GM21367 (cell line): Measurements from ENCODE around the gene ABI3BP.
A peak's percentile ranks its signal among the peaks of the same experiment; 100 is the strongest.

Experiments used
- ATAC-seq: cut with Tn5 transposase; IDR thresholded peaks from one replicate; pipeline ENCODE4 v1.9.1; 2021; ENCODE audit not compliant: unreplicated experiment

Gene ABI3BP

DNA sequence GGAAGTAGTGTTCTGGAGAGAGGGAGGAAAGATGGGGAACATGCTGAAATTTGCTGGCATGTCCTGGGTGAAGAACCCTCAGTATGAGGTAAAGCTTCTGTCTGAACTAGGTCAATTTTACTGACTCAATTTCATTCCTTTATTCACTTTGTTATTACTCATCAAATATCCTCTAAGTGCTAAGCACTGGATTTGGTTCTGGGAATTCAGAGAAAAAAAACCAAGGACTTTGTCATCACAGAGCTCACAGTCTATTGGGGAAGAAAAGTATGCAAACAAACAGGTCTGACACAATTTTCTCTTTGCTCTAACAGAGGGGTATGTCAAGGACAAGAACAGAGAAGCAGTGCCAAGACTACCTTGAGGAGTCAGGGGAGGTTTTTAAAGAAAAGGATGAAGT is 215.9 kb downstream of the ABI3BP start:
- ATAC-seq, result no peak

GRCh38 chr3:100776746-100777145 is 216.5 kb downstream of the ABI3BP start:
- no peak for ATAC-seq

DNA sequence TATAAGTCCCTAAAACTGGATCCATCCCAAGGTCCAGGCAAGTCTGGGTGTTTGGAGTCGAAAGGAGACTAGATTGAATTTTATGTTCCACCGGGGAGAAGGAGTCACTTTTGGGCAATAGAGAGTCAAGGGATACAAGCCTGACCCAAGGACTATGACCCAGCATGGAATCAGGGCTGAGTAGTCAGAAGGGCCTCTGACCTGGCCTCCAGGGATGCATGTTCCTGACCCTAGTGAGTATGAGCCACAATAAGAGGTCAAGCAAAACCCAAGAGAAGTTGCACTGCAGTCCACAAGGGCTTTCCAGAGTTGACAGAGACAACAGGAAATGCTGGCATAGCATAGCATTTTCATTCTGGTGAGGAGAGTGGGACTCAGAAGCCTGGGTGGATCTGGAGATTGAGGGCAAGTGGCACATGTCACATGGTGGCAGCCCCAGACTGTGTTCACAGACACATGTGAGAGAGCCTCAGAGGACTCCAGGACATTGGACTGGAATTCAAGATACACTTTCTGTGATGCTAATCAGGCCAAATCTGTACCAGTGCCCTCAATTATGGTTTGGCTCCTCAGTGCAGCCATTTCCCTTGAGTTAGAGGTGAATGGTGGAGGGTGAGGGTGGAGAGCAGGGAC is 217.0 kb downstream of the ABI3BP start:
- no peak for ATAC-seq

GRCh38 chr3:100775669-100776068 is 217.6 kb downstream of the ABI3BP start:
- no peak for ATAC-seq

- no peak for ATAC-seq
These were observed 218.0 kb downstream of the ABI3BP start for GRCh38 chr3:100775226-100775625.

GRCh38 chr3:100769693-100770092 is 223.5 kb downstream of the ABI3BP start:
- no peak for ATAC-seq

DNA sequence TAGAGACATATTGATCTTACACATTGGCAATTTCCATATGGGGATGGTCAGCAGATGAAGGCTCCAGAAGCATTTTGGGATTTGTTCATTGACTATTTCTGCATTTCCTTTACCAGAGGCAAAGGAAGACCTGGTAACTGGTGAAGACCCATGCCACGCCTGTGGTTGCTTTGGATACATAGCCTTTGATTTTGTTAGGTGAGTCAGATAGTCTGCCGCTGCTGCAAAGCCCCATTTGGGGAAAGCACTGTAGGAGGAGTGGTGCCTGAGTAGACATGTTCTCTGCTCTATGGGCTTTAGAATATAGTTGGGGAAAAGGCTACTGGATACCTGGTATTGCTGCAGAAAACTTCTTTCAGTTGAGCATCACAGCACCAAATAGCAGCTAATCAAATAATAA is 227.2 kb downstream of the ABI3BP start:
- no peak for ATAC-seq

DNA sequence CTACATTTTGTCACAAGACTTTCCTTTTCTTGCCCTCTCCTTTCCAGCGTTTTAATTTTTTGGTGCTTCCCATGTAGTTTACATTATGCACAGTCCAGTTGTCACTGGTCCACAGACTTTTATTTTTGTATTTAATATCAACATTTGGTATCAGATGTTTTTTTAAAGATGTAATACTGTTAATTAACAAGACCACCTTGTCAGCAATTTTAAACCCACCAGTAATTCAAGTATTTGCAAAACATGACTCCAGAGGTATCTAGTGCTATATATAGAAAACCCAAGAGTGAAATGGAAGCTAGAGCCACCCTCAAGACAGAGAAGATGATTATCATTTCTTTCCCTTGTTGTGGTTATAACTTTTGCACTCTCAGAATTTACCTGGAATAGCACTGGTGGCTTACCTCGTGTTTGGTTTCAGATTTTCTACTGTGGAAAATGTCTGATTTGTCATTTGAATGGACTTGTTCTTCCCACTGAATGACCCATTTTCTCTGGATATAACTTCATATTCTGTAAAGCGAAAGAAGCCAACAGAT is 227.7 kb downstream of the ABI3BP start:
- ATAC-seq, result no peak

DNA sequence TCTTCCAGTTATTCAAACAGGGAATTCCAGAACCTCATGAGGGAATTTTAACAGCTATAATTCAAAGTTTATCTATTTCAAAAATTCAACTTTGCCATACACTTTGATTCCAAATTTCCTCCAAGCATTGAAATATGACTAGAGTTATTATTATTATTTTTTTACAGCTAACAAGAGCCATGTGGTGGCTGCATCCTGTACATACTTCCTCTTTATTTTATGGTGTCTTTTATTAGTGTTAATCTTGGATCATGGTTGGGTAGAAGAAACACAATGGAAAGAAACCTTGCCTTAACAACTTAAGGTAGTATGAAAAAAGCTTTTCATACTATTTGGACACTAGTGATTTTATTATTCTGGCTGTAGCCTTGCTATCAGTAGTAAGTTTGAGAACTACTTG is 231.3 kb downstream of the ABI3BP start:
- no peak for ATAC-seq

- ATAC-seq, result peak; percentile 90
These were observed 231.8 kb downstream of the ABI3BP start for GRCh38 chr3:100761211-100761942.

GRCh38 chr3:100760377-100760776 is 232.8 kb downstream of the ABI3BP start:
- no peak for ATAC-seq

DNA sequence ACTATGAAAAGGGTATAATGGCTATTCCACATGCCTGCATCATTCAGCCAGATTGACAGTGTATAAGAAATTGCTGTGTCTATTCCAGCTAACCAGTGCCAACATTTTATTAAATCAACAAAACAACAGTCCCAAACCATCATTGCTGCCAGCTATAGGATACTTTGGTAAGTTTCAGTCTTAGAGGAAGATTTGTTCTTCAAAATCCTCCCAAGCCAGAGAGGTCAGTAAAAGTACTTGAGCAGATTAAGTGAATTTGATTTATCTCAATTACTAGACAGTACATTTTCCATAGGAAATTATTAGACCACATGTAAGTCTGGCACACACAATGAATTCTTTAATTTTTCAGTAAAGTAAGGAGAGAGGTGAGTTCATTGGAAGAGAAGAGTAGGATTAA is 233.3 kb downstream of the ABI3BP start:
- ATAC-seq, result no peak

- no peak for ATAC-seq
These were observed 234.1 kb downstream of the ABI3BP start for GRCh38 chr3:100759159-100759558.

GRCh38 chr3:100756441-100756840 is 236.8 kb downstream of the ABI3BP start:
- no peak for ATAC-seq

DNA sequence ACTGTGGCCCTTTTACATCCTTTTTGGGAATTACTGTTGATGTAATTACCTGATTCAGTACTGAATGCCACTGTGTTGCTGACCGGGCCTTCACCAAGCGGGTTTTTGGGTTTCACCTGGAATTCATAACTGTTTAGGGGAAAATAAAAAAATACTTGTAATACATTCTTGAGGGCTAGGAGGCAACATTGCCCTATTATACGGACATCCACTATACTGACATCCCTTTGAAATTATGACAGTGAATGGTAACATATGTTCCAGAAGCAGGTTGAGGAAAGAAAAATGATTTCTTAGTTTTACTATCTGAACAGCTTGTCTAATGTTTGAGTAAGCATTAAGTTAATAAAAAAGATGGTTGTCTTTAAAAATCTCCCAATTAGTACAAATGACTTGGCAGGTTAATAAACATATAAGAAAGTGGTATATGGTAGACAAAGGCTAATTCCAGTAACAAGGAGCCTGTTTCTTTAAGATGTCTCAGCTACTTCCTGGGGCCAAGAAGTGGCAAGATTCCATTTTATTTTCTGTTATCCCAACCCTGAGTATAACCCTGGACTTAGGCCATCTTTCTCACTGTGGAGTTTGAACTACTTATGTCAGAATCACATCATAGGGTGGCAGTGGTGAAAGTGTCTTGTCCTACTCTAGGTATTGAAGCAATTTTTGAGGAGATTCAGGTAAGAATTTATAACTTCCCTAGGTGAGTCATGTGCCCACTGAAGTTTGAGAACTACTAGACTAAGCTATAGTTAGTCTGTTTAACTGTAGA is 238.5 kb downstream of the ABI3BP start:
- no peak for ATAC-seq

DNA sequence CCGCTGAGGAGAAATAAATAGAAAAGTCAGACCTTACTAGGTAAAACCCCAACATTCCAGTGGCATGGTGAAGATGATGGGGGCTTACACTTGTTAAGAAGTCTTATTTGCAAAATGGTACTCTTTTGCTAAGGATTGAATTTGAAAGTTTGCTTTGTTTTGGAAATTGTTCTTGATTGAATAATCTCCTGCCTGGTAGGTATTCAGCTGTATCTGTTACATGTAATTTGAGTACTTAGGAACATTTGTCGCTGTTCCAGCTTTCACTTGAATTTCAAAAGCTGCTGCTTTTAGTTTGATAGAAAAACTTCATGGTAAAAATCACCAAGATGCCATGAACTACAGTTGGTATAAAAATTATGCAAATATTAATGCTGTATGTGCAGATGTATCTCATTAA is 239.4 kb downstream of the ABI3BP start:
- ATAC-seq, result no peak

DNA sequence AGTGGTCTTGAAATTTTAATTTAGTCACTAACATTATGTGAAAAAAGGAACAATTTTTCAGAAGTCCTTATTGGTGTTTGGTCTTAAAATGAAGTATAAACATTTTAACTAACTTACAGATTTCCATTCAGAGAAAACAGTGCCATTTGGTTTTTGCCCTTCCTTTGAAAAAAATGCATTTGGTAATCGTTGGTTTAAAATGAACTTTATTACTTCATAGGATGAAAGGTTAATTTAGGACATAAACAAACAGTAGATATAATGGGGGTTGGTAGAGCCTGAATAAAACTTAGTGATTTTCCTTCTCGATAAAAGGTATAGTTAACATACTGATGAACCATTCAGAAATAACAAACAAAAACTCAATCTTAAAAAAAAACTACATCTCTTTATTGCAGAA is 244.3 kb downstream of the ABI3BP start:
- ATAC-seq, result no peak

DNA sequence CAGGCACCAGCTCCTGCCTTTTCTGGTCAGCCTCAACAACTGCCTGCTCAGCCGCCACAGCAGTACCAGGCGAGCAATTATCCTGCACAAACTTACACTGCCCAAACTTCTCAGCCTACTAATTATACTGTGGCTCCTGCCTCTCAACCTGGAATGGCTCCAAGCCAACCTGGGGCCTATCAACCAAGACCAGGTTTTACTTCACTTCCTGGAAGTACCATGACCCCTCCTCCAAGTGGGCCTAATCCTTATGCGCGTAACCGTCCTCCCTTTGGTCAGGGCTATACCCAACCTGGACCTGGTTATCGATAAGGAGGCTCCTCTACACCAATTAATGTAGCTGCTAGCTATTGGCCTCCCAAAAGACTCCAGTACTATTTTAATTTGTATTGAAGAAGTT is 245.0 kb downstream of the ABI3BP start:
- ATAC-seq, result no peak

- ATAC-seq, result no peak
These were observed 247.1 kb downstream of the ABI3BP start for GRCh38 chr3:100746092-100746491.

- ATAC-seq, result no peak
These were observed 247.6 kb downstream of the ABI3BP start for GRCh38 chr3:100745617-100746016.

DNA sequence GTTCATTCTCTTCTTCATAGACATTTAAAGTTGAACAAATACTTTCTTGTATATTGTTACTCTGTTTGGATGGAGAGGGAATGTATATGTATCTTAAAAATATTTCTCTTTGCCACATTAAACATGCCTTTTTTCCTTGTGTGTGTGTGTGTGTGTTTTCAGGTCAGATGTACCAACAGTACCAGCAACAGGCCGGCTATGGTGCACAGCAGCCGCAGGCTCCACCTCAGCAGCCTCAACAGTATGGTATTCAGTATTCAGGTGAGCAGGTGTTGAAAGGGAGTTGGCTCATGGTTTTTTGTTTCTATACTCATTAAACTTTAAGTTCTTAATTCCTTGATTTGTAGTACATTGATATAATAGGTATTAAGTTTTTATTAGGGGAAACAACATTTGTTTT is 248.6 kb downstream of the ABI3BP start:
- ATAC-seq, result no peak

GRCh38 chr3:100743535-100743934 is 249.7 kb downstream of the ABI3BP start:
- ATAC-seq, result no peak
